ENCODE measurements around the gene DGKZ.

- TF ChIP-seq CTCF (IDR thresholded peaks at IDR 0.05) (no peak), ZFX (IDR thresholded peaks at IDR 0.05; ENCODE audit: borderline replicate concordance) (no peak)
Observed at GRCh38 chr11:46338636-46338987, 8.7 kb upstream of the DGKZ start.

Data from 22Rv1 (cell line).